ENCODE measurements around the gene C17orf107. TPM values are rescaled to one million over a fixed set of nuclear protein-coding genes. Genes with fewer than 3 reads are reported as not detected.
A peak's percentile ranks its signal among the peaks of the same experiment; 100 is the strongest.

C17orf107 gene
- total and polyA plus RNA-seq, 2 of the 13 experiments (the other 11 are each of a cell fraction or from before 2014, with no cell fraction given) = 0.20 to 0.59 TPM

GRCh38 chr17:4908711-4909496 is 9.6 kb downstream of the C17orf107 start (continued):
- TF ChIP-seq, protein P1, sequence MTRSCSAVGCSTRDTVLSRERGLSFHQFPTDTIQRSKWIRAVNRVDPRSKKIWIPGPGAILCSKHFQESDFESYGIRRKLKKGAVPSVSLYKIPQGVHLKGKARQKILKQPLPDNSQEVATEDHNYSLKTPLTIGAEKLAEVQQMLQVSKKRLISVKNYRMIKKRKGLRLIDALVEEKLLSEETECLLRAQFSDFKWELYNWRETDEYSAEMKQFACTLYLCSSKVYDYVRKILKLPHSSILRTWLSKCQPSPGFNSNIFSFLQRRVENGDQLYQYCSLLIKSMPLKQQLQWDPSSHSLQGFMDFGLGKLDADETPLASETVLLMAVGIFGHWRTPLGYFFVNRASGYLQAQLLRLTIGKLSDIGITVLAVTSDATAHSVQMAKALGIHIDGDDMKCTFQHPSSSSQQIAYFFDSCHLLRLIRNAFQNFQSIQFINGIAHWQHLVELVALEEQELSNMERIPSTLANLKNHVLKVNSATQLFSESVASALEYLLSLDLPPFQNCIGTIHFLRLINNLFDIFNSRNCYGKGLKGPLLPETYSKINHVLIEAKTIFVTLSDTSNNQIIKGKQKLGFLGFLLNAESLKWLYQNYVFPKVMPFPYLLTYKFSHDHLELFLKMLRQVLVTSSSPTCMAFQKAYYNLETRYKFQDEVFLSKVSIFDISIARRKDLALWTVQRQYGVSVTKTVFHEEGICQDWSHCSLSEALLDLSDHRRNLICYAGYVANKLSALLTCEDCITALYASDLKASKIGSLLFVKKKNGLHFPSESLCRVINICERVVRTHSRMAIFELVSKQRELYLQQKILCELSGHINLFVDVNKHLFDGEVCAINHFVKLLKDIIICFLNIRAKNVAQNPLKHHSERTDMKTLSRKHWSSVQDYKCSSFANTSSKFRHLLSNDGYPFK (CRISPR knock-in tag; IDR thresholded peaks at IDR 0.05; ENCODE audit: borderline replicate concordance) = no peak; the same call in 1 of the 2 replicates
- TF ChIP-seq ZNF44 (CRISPR knock-in tag; IDR thresholded peaks at IDR 0.05) (no peak), PAWR (CRISPR knock-in tag; IDR thresholded peaks at IDR 0.05; ENCODE audit: borderline replicate concordance) (no peak), TFE3 (CRISPR knock-in tag; IDR thresholded peaks at IDR 0.05) (no peak), ZNF460 (CRISPR knock-in tag; IDR thresholded peaks at IDR 0.05; ENCODE audit: borderline replicate concordance) (peak; percentile 92), IKZF4 (CRISPR knock-in tag; IDR thresholded peaks at IDR 0.05; ENCODE audit: borderline replicate concordance, low read depth, not compliant biosample characterization) (no peak), SATB2 (CRISPR knock-in tag; IDR thresholded peaks at IDR 0.05) (no peak), TMF1 (CRISPR knock-in tag; IDR thresholded peaks at IDR 0.05; ENCODE audit: low read depth) (no peak), FOXJ3 (CRISPR knock-in tag; IDR thresholded peaks at IDR 0.05; ENCODE audit: borderline replicate concordance) (peak; percentile 28; the same call in 1 of the 2 replicates), ZNF235 (CRISPR knock-in tag; IDR thresholded peaks at IDR 0.05; ENCODE audit: borderline replicate concordance) (no peak), ZBTB1 (CRISPR knock-in tag; IDR thresholded peaks at IDR 0.05; ENCODE audit: borderline replicate concordance) (no peak), CHCHD3 (CRISPR knock-in tag; IDR thresholded peaks at IDR 0.05) (no peak), HNF4A (CRISPR knock-in tag; IDR thresholded peaks at IDR 0.05) (no peak; the same call in 1 of the 2 replicates), IRF1 (CRISPR knock-in tag; IDR thresholded peaks at IDR 0.05; ENCODE audit: low read depth) (no peak), ZNF879 (CRISPR knock-in tag; IDR thresholded peaks at IDR 0.05) (no peak), SMARCE1 (IDR thresholded peaks at IDR 0.05; ENCODE audit: borderline replicate concordance) (no peak), ZNF850 (CRISPR knock-in tag; conservative IDR thresholded peaks at IDR 0.05) (no peak), ZFYVE20 (CRISPR knock-in tag; IDR thresholded peaks at IDR 0.05; ENCODE audit: borderline replicate concordance, low read depth) (no peak), ZBTB4 (CRISPR knock-in tag; IDR thresholded peaks at IDR 0.05; ENCODE audit: borderline replicate concordance) (0 out of 2 replicates have a peak, but pooled peaks have one; percentile 8), ELF4 (CRISPR knock-in tag; IDR thresholded peaks at IDR 0.05; ENCODE audit: borderline replicate concordance) (no peak), HDAC6 (IDR thresholded peaks at IDR 0.05; ENCODE audit: low read depth, low read length) (no peak)

Data from HepG2 (cell line).